GM21576 (cell line): ENCODE data around the gene EHD3.

Source experiments
- ATAC-seq: cut with Tn5 transposase; IDR thresholded peaks from one replicate; pipeline ENCODE4 v1.9.1; 2021; ENCODE audit warnings: mild to moderate bottlenecking, moderate library complexity; ENCODE audit not compliant: unreplicated experiment

Gene EHD3

DNA sequence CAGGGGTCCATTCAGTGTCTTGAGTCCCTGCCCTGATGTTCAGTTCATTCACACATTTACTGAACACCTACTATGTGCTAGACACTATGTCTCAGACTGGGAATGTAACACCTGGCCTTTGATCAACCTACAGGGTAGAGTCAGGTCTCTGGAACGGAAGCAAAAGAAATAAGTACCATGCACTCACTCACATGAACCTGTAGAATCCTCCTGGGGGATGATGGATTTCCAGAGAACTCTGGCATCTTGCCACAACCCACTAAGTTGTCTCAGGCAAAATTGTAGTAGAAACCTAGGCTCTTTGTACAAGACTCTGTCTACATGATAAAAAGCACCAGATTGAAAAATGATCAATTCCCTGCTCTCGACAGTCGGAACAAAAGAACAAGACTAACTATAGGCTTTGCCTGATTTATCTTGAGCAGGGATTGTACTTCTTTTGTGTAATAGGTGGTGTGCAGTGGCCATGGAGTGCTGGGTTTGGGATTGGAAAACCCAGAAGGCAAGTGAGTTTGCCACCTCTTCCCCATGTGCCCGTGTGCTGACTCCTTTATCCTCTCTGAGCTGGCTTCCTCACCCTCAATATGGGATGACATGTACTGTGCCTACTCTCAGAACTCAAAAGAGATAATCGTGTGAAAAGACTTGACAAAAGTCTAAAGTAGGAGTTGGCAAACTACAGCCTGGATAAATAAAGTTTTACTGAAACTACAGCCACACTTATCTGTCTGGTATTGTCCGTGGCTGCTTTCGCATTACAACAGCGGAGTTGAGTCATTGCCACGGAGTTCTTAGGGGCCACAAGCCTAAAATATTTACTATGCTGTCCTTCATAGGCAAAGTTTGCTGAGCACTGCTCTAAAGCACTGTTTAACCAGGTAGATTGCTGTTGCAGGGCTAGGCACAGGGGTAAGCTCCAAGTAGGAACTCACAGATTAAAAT, 21.0 kb upstream of the EHD3 start:
- ATAC-seq: no peak

GRCh38 chr2:31213601-31214443, 20.1 kb upstream of the EHD3 start:
- ATAC-seq: no peak

DNA sequence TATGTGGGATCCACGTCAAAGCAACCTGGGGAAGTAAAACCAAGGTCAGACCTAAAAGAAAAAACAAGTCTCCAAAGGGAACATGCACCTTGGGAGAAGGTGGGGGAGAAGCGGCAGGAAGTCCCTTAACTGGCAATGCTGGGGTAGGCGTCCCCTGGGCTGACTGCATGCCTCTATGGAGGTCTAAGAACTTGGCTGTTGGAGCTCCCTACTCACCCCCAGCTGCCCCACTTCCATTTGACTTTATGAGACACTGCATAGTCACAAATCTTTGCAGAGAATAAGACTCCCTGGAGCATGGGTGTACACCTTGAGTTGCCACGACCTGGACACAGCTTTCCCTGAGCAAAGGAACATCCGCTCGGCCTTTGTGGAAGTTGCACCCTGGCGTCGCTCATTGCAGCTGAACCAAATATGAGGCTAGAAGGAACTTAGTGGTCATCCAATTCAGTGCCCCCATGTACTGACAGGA, 19.5 kb upstream of the EHD3 start:
- no peak for ATAC-seq

GRCh38 chr2:31216734-31217133, 17.2 kb upstream of the EHD3 start:
- peak; percentile 49 for ATAC-seq

GRCh38 chr2:31217465-31218200, 16.3 kb upstream of the EHD3 start, which contains the start of gene CAPN14:
Gene CAPN14 (minus strand): TSS chr2:31217515. CDS start chr2:31205447, 12,068 bp downstream.
- ATAC-seq: no peak

GRCh38 chr2:31219131-31219969, 14.6 kb upstream of the EHD3 start:
- ATAC-seq: peak; percentile 68

GRCh38 chr2:31221544-31221943, 12.4 kb upstream of the EHD3 start:
- ATAC-seq: no peak

DNA sequence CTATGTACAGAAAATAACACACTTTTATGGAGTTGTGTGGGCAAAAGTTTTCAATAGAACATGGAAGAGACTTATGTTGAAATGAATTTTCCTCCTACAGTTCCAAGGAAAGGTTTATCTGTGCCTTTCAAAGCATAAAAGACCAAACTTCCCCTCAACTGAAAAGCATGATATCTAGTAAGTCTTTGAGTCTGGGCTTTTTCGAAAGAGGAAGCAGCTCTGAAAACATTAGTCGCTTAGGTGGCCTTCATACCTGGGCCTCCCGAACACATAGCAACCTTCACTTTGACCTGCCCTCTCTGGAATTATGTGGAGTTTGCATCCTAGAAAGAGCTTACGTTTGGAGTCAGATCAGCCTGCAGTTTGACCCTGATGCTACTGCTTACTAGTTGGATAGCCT, 11.9 kb upstream of the EHD3 start:
- ATAC-seq: no peak

GRCh38 chr2:31223026-31223425, 10.9 kb upstream of the EHD3 start:
- no peak for ATAC-seq

DNA sequence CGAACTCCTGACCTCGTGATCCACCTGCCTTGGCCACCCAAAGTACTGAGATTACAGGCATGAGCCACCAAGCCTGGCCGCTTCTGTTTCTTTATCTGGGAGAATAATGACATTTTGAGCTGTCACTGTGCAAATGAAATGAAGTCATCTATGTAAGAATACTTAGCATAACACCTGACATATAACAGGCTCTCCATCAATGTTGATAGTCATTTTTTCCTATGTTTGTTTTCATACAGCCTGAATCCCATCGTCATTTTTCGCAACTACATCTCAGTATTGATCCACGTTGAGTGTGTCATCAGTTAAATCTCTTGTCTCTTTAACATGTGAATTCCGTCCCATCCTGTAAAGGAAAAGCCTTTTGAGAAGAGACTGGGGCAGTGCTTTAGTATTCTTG, 10.2 kb upstream of the EHD3 start:
- ATAC-seq: no peak

GRCh38 chr2:31226266-31226665, 7.7 kb upstream of the EHD3 start:
- no peak for ATAC-seq

GRCh38 chr2:31227110-31227509, 6.8 kb upstream of the EHD3 start:
- ATAC-seq: no peak

GRCh38 chr2:31227711-31228125, 6.2 kb upstream of the EHD3 start:
- no peak for ATAC-seq

- ATAC-seq: no peak
Observed at GRCh38 chr2:31228717-31229116, 5.2 kb upstream of the EHD3 start.

- no peak for ATAC-seq
Observed at GRCh38 chr2:31230751-31231150, 3.2 kb upstream of the EHD3 start.

GRCh38 chr2:31231571-31232302, 2.2 kb upstream of the EHD3 start:
- ATAC-seq: no peak

GRCh38 chr2:31232586-31232985, 1.4 kb upstream of the EHD3 start:
- no peak for ATAC-seq

GRCh38 chr2:31233231-31233630, 721 bp upstream of the EHD3 start:
- no peak for ATAC-seq
